HEK293 (cell line): ENCODE data around the gene LSMEM2.

Experiments used
- BCL11A ChIP-seq: fragments of 450-650 bp; formaldehyde crosslinking; IDR thresholded peaks from 2 replicates; pipeline ENCODE4 v1.5.1; 2016; ENCODE audit warnings: low read depth, missing biosample characterization, missing genetic modification characterization
- BCL11B ChIP-seq: fragments of 450-650 bp; formaldehyde crosslinking; IDR thresholded peaks from 2 replicates; pipeline ENCODE4 v1.5.1; 2016; ENCODE audit warnings: low read depth, missing biosample characterization, missing genetic modification characterization
- FEZF1 ChIP-seq: fragments of 450-650 bp; formaldehyde crosslinking; IDR thresholded peaks from 2 replicates; pipeline ENCODE4 v1.5.1; 2016; ENCODE audit warnings: missing biosample characterization, missing genetic modification characterization
- GLIS2 ChIP-seq: fragments of 450-650 bp; formaldehyde crosslinking; IDR thresholded peaks from 2 replicates; pipeline ENCODE4 v1.5.1; 2016; ENCODE audit warnings: missing biosample characterization, missing genetic modification characterization
- KLF16 ChIP-seq: fragments of 450-650 bp; formaldehyde crosslinking; IDR thresholded peaks from 2 replicates; pipeline ENCODE4 v1.5.1; 2017; ENCODE audit warnings: missing biosample characterization, missing genetic modification characterization
- SCRT1 ChIP-seq: fragments of 450-650 bp; formaldehyde crosslinking; IDR thresholded peaks from 2 replicates; pipeline ENCODE4 v1.5.1; 2016; ENCODE audit warnings: missing biosample characterization, missing genetic modification characterization, borderline replicate concordance
- SCRT2 ChIP-seq: fragments of 450-650 bp; formaldehyde crosslinking; IDR thresholded peaks from 2 replicates; pipeline ENCODE4 v1.5.1; 2016; ENCODE audit warnings: missing biosample characterization, missing genetic modification characterization
- YY2 ChIP-seq: fragments of 450-650 bp; formaldehyde crosslinking; IDR thresholded peaks from 2 replicates; pipeline ENCODE4 v1.5.1; 2016; ENCODE audit warnings: missing biosample characterization, missing genetic modification characterization
- ZEB2 ChIP-seq: fragments of 450-650 bp; formaldehyde crosslinking; IDR thresholded peaks from 2 replicates; pipeline ENCODE4 v1.5.1; 2016; ENCODE audit warnings: missing biosample characterization, missing genetic modification characterization
- ZNF121 ChIP-seq: fragments of 450-650 bp; formaldehyde crosslinking; IDR thresholded peaks from 2 replicates; pipeline ENCODE4 v1.5.1; 2016; ENCODE audit warnings: missing biosample characterization, missing genetic modification characterization
- ZNF146 ChIP-seq: fragments of 450-650 bp; formaldehyde crosslinking; IDR thresholded peaks from 2 replicates; pipeline ENCODE4 v1.5.1; 2016; ENCODE audit warnings: missing biosample characterization, missing genetic modification characterization
- ZNF157 ChIP-seq: fragments of 450-650 bp; formaldehyde crosslinking; IDR thresholded peaks from 2 replicates; pipeline ENCODE4 v1.5.1; 2016; ENCODE audit warnings: missing biosample characterization, missing genetic modification characterization
- ZNF202 ChIP-seq: fragments of 450-650 bp; formaldehyde crosslinking; IDR thresholded peaks from 2 replicates; pipeline ENCODE4 v1.5.1; 2016; ENCODE audit warnings: missing biosample characterization, missing genetic modification characterization, borderline replicate concordance
- ZNF23 ChIP-seq: fragments of 450-650 bp; formaldehyde crosslinking; IDR thresholded peaks from 2 replicates; pipeline ENCODE4 v1.5.1; 2016; ENCODE audit warnings: missing biosample characterization, missing genetic modification characterization, borderline replicate concordance
- ZNF248 ChIP-seq: fragments of 450-650 bp; formaldehyde crosslinking; IDR thresholded peaks from 2 replicates; pipeline ENCODE4 v1.5.1; 2017; ENCODE audit warnings: missing biosample characterization, missing genetic modification characterization
- ZNF274 ChIP-seq, 2 experiments: fragments of 200-500 bp in 1 of 2; fragments of 450-650 bp in 1 of 2; sonication (Bioruptor generic) in 1 of 2; formaldehyde crosslinking in 1 of 2; IDR thresholded peaks; 2 replicates each; pipeline versions ENCODE4 v1.5.1 to v1.6.1; 2014 to 2016; ENCODE audit warnings: borderline replicate concordance in 1 of 2, inconsistent platforms in 1 of 2, low read length in 1 of 2, missing biosample characterization in 1 of 2, missing genetic modification characterization in 1 of 2
- ZNF302 ChIP-seq: fragments of 450-650 bp; formaldehyde crosslinking; IDR thresholded peaks from 2 replicates; pipeline ENCODE4 v1.5.1; 2016; ENCODE audit warnings: missing biosample characterization, missing genetic modification characterization, low read depth
- ZNF335 ChIP-seq: fragments of 450-650 bp; formaldehyde crosslinking; conservative IDR thresholded peaks from 2 replicates; pipeline ENCODE4 v1.5.1; 2016; ENCODE audit warnings: missing biosample characterization, missing genetic modification characterization
- ZNF398 ChIP-seq: fragments of 450-650 bp; formaldehyde crosslinking; IDR thresholded peaks from 2 replicates; pipeline ENCODE4 v1.5.1; 2017; ENCODE audit warnings: missing biosample characterization, missing genetic modification characterization
- ZNF404 ChIP-seq: fragments of 450-650 bp; formaldehyde crosslinking; IDR thresholded peaks from 2 replicates; pipeline ENCODE4 v1.5.1; 2017; ENCODE audit warnings: missing biosample characterization, missing genetic modification characterization
- ZNF529 ChIP-seq: fragments of 450-650 bp; formaldehyde crosslinking; IDR thresholded peaks from 2 replicates; pipeline ENCODE4 v1.5.1; 2017; ENCODE audit warnings: missing genetic modification characterization, missing biosample characterization; ENCODE audit not compliant: insufficient replicate concordance
- ZNF629 ChIP-seq: fragments of 450-650 bp; formaldehyde crosslinking; IDR thresholded peaks from 2 replicates; pipeline ENCODE4 v1.5.1; 2017; ENCODE audit warnings: missing biosample characterization, missing genetic modification characterization
- ZNF658 ChIP-seq: fragments of 450-650 bp; formaldehyde crosslinking; IDR thresholded peaks from 2 replicates; pipeline ENCODE4; 2016; ENCODE audit warnings: missing biosample characterization, missing genetic modification characterization
- ZNF664 ChIP-seq: fragments of 450-650 bp; formaldehyde crosslinking; IDR thresholded peaks from 2 replicates; pipeline ENCODE4 v1.5.1; 2016; ENCODE audit warnings: missing biosample characterization, missing genetic modification characterization
- ZNF777 ChIP-seq: fragments of 450-650 bp; formaldehyde crosslinking; IDR thresholded peaks from 2 replicates; pipeline ENCODE4 v1.5.1; 2017; ENCODE audit warnings: missing biosample characterization, missing genetic modification characterization, borderline replicate concordance
- TF ChIP-seq, protein P1 (sequence below): fragments of 450-650 bp; formaldehyde crosslinking; IDR thresholded peaks from 2 replicates; pipeline ENCODE4 v1.5.1; 2016; ENCODE audit warnings: missing biosample characterization, missing genetic modification characterization
- TF ChIP-seq, protein P2 (sequence below): fragments of 450-650 bp; formaldehyde crosslinking; IDR thresholded peaks from 2 replicates; pipeline ENCODE4 v1.5.1; 2017; ENCODE audit warnings: missing biosample characterization, missing genetic modification characterization
- TF ChIP-seq, protein P3 (sequence below): fragments of 450-650 bp; formaldehyde crosslinking; conservative IDR thresholded peaks from 2 replicates; pipeline ENCODE4 v1.5.1; 2016; ENCODE audit warnings: low read depth, missing biosample characterization, missing genetic modification characterization

LSMEM2 gene

GRCh38 chr3:50274371-50275104 is 4.3 kb upstream of the LSMEM2 start (continued):
- 0 out of 2 replicates have a peak, but pooled peaks have one; percentile 39 for TF ChIP-seq ZEB2 (tag by site-specific recombination)
- peak; percentile 76 for TF ChIP-seq ZNF629 (tag by site-specific recombination)
- TF ChIP-seq ZNF274 (IDR thresholded peaks at IDR 0.05; ENCODE audit: low read length), result no peak
- no peak for TF ChIP-seq ZNF274 (tag by site-specific recombination; IDR thresholded peaks at IDR 0.05; ENCODE audit: borderline replicate concordance)
- TF ChIP-seq, protein P1, sequence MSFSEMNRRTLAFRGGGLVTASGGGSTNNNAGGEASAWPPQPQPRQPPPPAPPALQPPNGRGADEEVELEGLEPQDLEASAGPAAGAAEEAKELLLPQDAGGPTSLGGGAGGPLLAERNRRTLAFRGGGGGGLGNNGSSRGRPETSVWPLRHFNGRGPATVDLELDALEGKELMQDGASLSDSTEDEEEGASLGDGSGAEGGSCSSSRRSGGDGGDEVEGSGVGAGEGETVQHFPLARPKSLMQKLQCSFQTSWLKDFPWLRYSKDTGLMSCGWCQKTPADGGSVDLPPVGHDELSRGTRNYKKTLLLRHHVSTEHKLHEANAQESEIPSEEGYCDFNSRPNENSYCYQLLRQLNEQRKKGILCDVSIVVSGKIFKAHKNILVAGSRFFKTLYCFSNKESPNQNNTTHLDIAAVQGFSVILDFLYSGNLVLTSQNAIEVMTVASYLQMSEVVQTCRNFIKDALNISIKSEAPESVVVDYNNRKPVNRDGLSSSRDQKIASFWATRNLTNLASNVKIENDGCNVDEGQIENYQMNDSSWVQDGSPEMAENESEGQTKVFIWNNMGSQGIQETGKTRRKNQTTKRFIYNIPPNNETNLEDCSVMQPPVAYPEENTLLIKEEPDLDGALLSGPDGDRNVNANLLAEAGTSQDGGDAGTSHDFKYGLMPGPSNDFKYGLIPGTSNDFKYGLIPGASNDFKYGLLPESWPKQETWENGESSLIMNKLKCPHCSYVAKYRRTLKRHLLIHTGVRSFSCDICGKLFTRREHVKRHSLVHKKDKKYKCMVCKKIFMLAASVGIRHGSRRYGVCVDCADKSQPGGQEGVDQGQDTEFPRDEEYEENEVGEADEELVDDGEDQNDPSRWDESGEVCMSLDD (tag by site-specific recombination), result no peak
- TF ChIP-seq, protein P2, sequence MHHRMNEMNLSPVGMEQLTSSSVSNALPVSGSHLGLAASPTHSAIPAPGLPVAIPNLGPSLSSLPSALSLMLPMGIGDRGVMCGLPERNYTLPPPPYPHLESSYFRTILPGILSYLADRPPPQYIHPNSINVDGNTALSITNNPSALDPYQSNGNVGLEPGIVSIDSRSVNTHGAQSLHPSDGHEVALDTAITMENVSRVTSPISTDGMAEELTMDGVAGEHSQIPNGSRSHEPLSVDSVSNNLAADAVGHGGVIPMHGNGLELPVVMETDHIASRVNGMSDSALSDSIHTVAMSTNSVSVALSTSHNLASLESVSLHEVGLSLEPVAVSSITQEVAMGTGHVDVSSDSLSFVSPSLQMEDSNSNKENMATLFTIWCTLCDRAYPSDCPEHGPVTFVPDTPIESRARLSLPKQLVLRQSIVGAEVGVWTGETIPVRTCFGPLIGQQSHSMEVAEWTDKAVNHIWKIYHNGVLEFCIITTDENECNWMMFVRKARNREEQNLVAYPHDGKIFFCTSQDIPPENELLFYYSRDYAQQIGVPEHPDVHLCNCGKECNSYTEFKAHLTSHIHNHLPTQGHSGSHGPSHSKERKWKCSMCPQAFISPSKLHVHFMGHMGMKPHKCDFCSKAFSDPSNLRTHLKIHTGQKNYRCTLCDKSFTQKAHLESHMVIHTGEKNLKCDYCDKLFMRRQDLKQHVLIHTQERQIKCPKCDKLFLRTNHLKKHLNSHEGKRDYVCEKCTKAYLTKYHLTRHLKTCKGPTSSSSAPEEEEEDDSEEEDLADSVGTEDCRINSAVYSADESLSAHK (tag by site-specific recombination), result no peak
- no peak for TF ChIP-seq ZNF529 (tag by site-specific recombination)
- TF ChIP-seq ZNF23 (tag by site-specific recombination), result no peak
- TF ChIP-seq KLF16 (tag by site-specific recombination), result no peak
- no peak for TF ChIP-seq GLIS2
- no peak for TF ChIP-seq BCL11A
- no peak for TF ChIP-seq ZNF664 (tag by site-specific recombination)
- peak; percentile 53; the same call in 1 of the 2 replicates for TF ChIP-seq SCRT1 (tag by site-specific recombination)
- TF ChIP-seq BCL11B (tag by site-specific recombination), result no peak
- TF ChIP-seq ZNF404, result no peak
- 0 out of 2 replicates have a peak, but pooled peaks have one; percentile 20 for TF ChIP-seq SCRT2 (tag by site-specific recombination)
- TF ChIP-seq ZNF398 (tag by site-specific recombination), result peak; percentile 49; the same call in 1 of the 2 replicates
- no peak for TF ChIP-seq ZNF658 (tag by site-specific recombination)
- TF ChIP-seq, protein P3, sequence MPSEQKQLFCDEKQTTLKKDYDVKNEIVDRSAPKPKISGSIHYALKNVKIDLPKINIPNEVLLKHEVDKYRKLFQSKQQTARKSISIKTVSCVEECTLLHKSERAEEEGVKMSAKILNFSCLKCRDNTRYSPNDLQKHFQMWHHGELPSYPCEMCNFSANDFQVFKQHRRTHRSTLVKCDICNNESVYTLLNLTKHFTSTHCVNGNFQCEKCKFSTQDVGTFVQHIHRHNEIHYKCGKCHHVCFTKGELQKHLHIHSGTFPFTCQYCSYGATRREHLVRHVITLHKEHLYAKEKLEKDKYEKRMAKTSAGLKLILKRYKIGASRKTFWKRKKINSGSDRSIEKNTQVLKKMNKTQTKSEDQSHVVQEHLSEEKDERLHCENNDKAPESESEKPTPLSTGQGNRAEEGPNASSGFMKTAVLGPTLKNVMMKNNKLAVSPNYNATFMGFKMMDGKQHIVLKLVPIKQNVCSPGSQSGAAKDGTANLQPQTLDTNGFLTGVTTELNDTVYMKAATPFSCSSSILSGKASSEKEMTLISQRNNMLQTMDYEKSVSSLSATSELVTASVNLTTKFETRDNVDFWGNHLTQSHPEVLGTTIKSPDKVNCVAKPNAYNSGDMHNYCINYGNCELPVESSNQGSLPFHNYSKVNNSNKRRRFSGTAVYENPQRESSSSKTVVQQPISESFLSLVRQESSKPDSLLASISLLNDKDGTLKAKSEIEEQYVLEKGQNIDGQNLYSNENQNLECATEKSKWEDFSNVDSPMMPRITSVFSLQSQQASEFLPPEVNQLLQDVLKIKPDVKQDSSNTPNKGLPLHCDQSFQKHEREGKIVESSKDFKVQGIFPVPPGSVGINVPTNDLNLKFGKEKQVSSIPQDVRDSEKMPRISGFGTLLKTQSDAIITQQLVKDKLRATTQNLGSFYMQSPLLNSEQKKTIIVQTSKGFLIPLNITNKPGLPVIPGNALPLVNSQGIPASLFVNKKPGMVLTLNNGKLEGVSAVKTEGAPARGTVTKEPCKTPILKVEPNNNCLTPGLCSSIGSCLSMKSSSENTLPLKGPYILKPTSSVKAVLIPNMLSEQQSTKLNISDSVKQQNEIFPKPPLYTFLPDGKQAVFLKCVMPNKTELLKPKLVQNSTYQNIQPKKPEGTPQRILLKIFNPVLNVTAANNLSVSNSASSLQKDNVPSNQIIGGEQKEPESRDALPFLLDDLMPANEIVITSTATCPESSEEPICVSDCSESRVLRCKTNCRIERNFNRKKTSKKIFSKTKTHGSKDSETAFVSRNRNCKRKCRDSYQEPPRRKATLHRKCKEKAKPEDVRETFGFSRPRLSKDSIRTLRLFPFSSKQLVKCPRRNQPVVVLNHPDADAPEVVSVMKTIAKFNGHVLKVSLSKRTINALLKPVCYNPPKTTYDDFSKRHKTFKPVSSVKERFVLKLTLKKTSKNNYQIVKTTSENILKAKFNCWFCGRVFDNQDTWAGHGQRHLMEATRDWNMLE (tag by site-specific recombination), result no peak
- TF ChIP-seq ZNF157, result no peak
- no peak for TF ChIP-seq ZNF121 (tag by site-specific recombination)
- TF ChIP-seq YY2, result no peak
- no peak for TF ChIP-seq FEZF1
- no peak for TF ChIP-seq ZNF202 (tag by site-specific recombination)
- no peak for TF ChIP-seq ZNF777 (tag by site-specific recombination)
- no peak for TF ChIP-seq ZNF302 (tag by site-specific recombination)
- TF ChIP-seq ZNF146 (tag by site-specific recombination), result no peak
- no peak for TF ChIP-seq ZNF248 (tag by site-specific recombination)
- TF ChIP-seq ZNF335, result no peak
